HG02938 (cell line): ENCODE data around the gene TUFM.
"Not testable (repeated sequence)": the region's sequence is repeated elsewhere in the genome, so short reads cannot be mapped to it uniquely, and the experiment has no call there.

Experiments
- ATAC-seq: cut with Tn5 transposase; IDR thresholded peaks from one replicate; pipeline ENCODE4 v1.9.1; 2021; ENCODE audit warnings: mild to moderate bottlenecking, moderate library complexity; ENCODE audit not compliant: unreplicated experiment

The TUFM gene

GRCh38 chr16:28839004-28839639 lies 7.0 kb downstream of the TUFM start:
- ATAC-seq, result no peak

GRCh38 chr16:28838558-28838918 lies 7.6 kb downstream of the TUFM start:
- no peak for ATAC-seq

GRCh38 chr16:28837672-28838557 lies 8.2 kb downstream of the TUFM start:
- no peak for ATAC-seq

- ATAC-seq, result no peak
These were observed 9.4 kb downstream of the TUFM start for GRCh38 chr16:28836761-28837064.

- no peak for ATAC-seq
These were observed 10.0 kb downstream of the TUFM start for GRCh38 chr16:28835864-28836760.

GRCh38 chr16:28834873-28835863 lies 11.0 kb downstream of the TUFM start:
- ATAC-seq, result no peak

GRCh38 chr16:28834349-28834748 lies 11.8 kb downstream of the TUFM start:
- no peak for ATAC-seq

- ATAC-seq, result no peak
These were observed 15.6 kb downstream of the TUFM start for GRCh38 chr16:28830531-28830930.

- no peak for ATAC-seq
These were observed 16.4 kb downstream of the TUFM start for GRCh38 chr16:28829747-28830146.

- ATAC-seq, result no peak
These were observed 20.0 kb downstream of the TUFM start for GRCh38 chr16:28826141-28826540.

- no peak for ATAC-seq
These were observed 21.5 kb downstream of the TUFM start for GRCh38 chr16:28824717-28824973.

- ATAC-seq, result peak; percentile 58
These were observed 22.1 kb downstream of the TUFM start for GRCh38 chr16:28823873-28824716.

GRCh38 chr16:28823291-28823872 lies 22.8 kb downstream of the TUFM start:
- ATAC-seq, result peak; percentile 22

GRCh38 chr16:28822520-28823290 lies 23.4 kb downstream of the TUFM start, which contains the start of gene ATXN2L:
Gene ATXN2L (plus strand): TSS chr16:28822999. CDS start chr16:28823260, 261 bp downstream.
- peak; percentile 43 for ATAC-seq

GRCh38 chr16:28821874-28822519 lies 24.2 kb downstream of the TUFM start:
- no peak for ATAC-seq

- ATAC-seq, result not testable (repeated sequence)
These were observed 25.6 kb downstream of the TUFM start for GRCh38 chr16:28820546-28820945.

GRCh38 chr16:28820016-28820415 lies 26.1 kb downstream of the TUFM start:
- ATAC-seq, result no peak
